ENCODE data around the gene NPAS1. TPM values are rescaled to one million over a fixed set of nuclear protein-coding genes. Genes with fewer than 3 reads are reported as not detected.

Gene NPAS1
- total and polyA plus RNA-seq, 2 experiments from 2014 or later = 0.23 to 4.5 TPM

- 97% methylated on average over 19 of the region's 61 CpGs for WGBS (ENCODE audit: low lambda C conversion rate, missing lambda C conversion rate)
- Histone ChIP-seq H3K9me2 (replicated peaks; ENCODE audit: insufficient read depth) (no peaks in the 10 kb centered on the region), H3K4me1 (ENCODE audit: insufficient read depth) (no peaks in the 10 kb centered on the region), H3K4me3 (no peak overlapping the region), H2AFZ (no peak overlapping the region), H3K79me2 (no peaks in the 10 kb centered on the region), H3K27ac (no peak overlapping the region), H3K27me3 (no peaks in the 10 kb centered on the region), H3K4me2 (no peak overlapping the region), H3K9me3 (ENCODE audit: low read depth) (no peaks in the 10 kb centered on the region), H4K20me1 (ENCODE audit: insufficient read depth, poor library complexity, severe bottlenecking) (no peaks in the 10 kb centered on the region), H3K36me3 (replicated peaks; ENCODE audit: insufficient read depth, low read depth) (no peaks in the 10 kb centered on the region)
- DNase-seq (ENCODE audit: low spot score) = no peak
- TF ChIP-seq CTCF (IDR thresholded peaks at IDR 0.05; ENCODE audit: poor library complexity) = no peak
- no peak for TF ChIP-seq EZH2 (IDR thresholded peaks at IDR 0.05; ENCODE audit: borderline replicate concordance)
- TF ChIP-seq EZH2phosphoT487 (IDR thresholded peaks at IDR 0.05; ENCODE audit: low read depth, severe bottlenecking, unreplicated experiment) = no peak
Observed at GRCh38 chr19:47066376-47067214, 47.0 kb downstream of the NPAS1 start.

GRCh38 chr19:47067215-47067847 lies 47.7 kb downstream of the NPAS1 start:
- H3K36me3 ChIP-seq (replicated peaks; ENCODE audit: insufficient read depth, low read depth) = no peaks in the 10 kb centered on the region
- TF ChIP-seq CTCF (IDR thresholded peaks at IDR 0.05; ENCODE audit: poor library complexity) (no peak), EZH2 (IDR thresholded peaks at IDR 0.05; ENCODE audit: borderline replicate concordance) (no peak), EZH2phosphoT487 (IDR thresholded peaks at IDR 0.05; ENCODE audit: low read depth, severe bottlenecking, unreplicated experiment) (no peak)
- WGBS (ENCODE audit: low lambda C conversion rate, missing lambda C conversion rate) = 95% methylated on average over 20 of the region's 36 CpGs

GRCh38 chr19:47068246-47068645 lies 48.6 kb downstream of the NPAS1 start:
- Histone ChIP-seq H3K4me3 (no peak overlapping the region), H3K4me1 (ENCODE audit: insufficient read depth) (no peaks in the 10 kb centered on the region), H2AFZ (no peak overlapping the region), H3K9me2 (replicated peaks; ENCODE audit: insufficient read depth) (no peaks in the 10 kb centered on the region), H4K20me1 (ENCODE audit: insufficient read depth, poor library complexity, severe bottlenecking) (no peaks in the 10 kb centered on the region), H3K27ac (no peak overlapping the region), H3K36me3 (replicated peaks; ENCODE audit: insufficient read depth, low read depth) (no peaks in the 10 kb centered on the region), H3K9me3 (ENCODE audit: low read depth) (no peaks in the 10 kb centered on the region), H3K27me3 (no peaks in the 10 kb centered on the region), H3K4me2 (no peak overlapping the region), H3K79me2 (no peaks in the 10 kb centered on the region)
- TF ChIP-seq EZH2 (IDR thresholded peaks at IDR 0.05; ENCODE audit: borderline replicate concordance) (no peak), CTCF (IDR thresholded peaks at IDR 0.05; ENCODE audit: poor library complexity) (no peak), EZH2phosphoT487 (IDR thresholded peaks at IDR 0.05; ENCODE audit: low read depth, severe bottlenecking, unreplicated experiment) (no peak)
- no peak for DNase-seq (ENCODE audit: low spot score)
- WGBS (ENCODE audit: low lambda C conversion rate, missing lambda C conversion rate) = 90% methylated on average over 8 of the region's 8 CpGs

More at GRCh38 chr19:47067215-47067847, 47.7 kb downstream of the NPAS1 start:
- Histone ChIP-seq H3K27me3 (no peaks in the 10 kb centered on the region), H3K9me3 (ENCODE audit: low read depth) (no peaks in the 10 kb centered on the region), H3K27ac (no peak overlapping the region), H3K9me2 (replicated peaks; ENCODE audit: insufficient read depth) (no peaks in the 10 kb centered on the region), H3K4me3 (no peak overlapping the region), H3K4me1 (ENCODE audit: insufficient read depth) (no peaks in the 10 kb centered on the region), H4K20me1 (ENCODE audit: insufficient read depth, poor library complexity, severe bottlenecking) (no peaks in the 10 kb centered on the region), H2AFZ (no peak overlapping the region), H3K79me2 (no peaks in the 10 kb centered on the region), H3K4me2 (no peak overlapping the region)
- DNase-seq (ENCODE audit: low spot score) = no peak
